HCT116 (cell line): ENCODE results near the gene TRIP10. TPM values are rescaled to one million over a fixed set of nuclear protein-coding genes. Genes with fewer than 3 reads are reported as not detected.

ENCODE experiments used
- ATAC-seq: fragments of 200-7000 bp; cut with Tn5 transposase; 2 replicates; pipeline ENCODE4 v1.9.1; 2020; ENCODE audit warnings: mild to moderate bottlenecking, moderate library complexity
- BruUV-seq: library from RNA; stranded (reverse); fragments of 400-500 nt; replicated peaks from 2 replicates; lab custom pipeline; 2021; lab: Mats Ljungman, UMichigan
- CTCF ChIA-PET: fragments of 300-600 bp; sonication (Branson Sonifier 250); formaldehyde crosslinking; loops from one replicate; lab custom pipeline; 2021; ENCODE audit warnings: antibody characterized with exemption; lab: Charles Lee
- POLR2A ChIA-PET: fragments of 300-600, 350-600 bp; sonication (Branson Sonifier 250); formaldehyde crosslinking; loops from one replicate; lab custom pipeline; 2021; ENCODE audit warnings: antibody characterized with exemption; lab: Charles Lee
- RAD21 ChIA-PET, 2 experiments: fragments of 300-600 bp; sonication (Branson Sonifier 250); formaldehyde crosslinking; loops; one replicate each; lab custom pipeline; 2023; ENCODE audit warnings: low total read pairs in 2 of 2; ENCODE audit not compliant: uncharacterized antibody in 2 of 2, unreplicated experiment in 2 of 2, low non-redundant PET in 1 of 2; lab: Charles Lee
- DNase-seq: peaks from one replicate; pipeline ENCODE4 v3.0.0-alpha.2; 2010; ENCODE audit warnings: low read depth, low spot score
- H2AFZ ChIP-seq: fragments of 200-600 bp; shearing (Covaris generic), sonication (generic); 2 replicates; pipeline ENCODE4 v1.6.1; 2017; ENCODE audit warnings: low read depth, mixed run types, mixed read lengths, antibody characterized with exemption, low read length; ENCODE audit not compliant: poor library complexity, severe bottlenecking
- H3K27ac ChIP-seq: 2 replicates; pipeline ENCODE4 v1.5.1; 2012; ENCODE audit warnings: low read depth, low read length
- H3K27me3 ChIP-seq: fragments of 200-600 bp; sonication (generic); 2 replicates; pipeline ENCODE4 v1.6.1; 2016; ENCODE audit warnings: mixed run types, low read length, mixed read lengths; ENCODE audit not compliant: insufficient read depth
- H3K36me3 ChIP-seq, 2 experiments: fragments of 200-500 bp in 1 of 2; fragments of 200-600 bp in 1 of 2; sonication (Bioruptor generic) in 1 of 2; sonication (generic) in 1 of 2; 2 replicates each; pipeline versions ENCODE4 v1.5.1 to v1.6.1; 2014 to 2016; ENCODE audit warnings: low read length in 2 of 2, inconsistent platforms in 1 of 2, mixed read lengths in 1 of 2, mixed run types in 1 of 2; ENCODE audit not compliant: insufficient read depth in 2 of 2, control insufficient read depth in 1 of 2
- H3K4me1 ChIP-seq, 2 experiments: fragments of 200-600 bp in 1 of 2; sonication (generic) in 1 of 2; 2 replicates each; pipeline versions ENCODE4 v1.5.1 to v1.6.1; 2012 to 2017; ENCODE audit warnings: low read length in 2 of 2, inconsistent platforms in 1 of 2, mild to moderate bottlenecking in 1 of 2, mixed read lengths in 1 of 2, mixed run types in 1 of 2, moderate library complexity in 1 of 2; ENCODE audit not compliant: insufficient read depth in 2 of 2, control insufficient read depth in 1 of 2
- H3K4me2 ChIP-seq: fragments of 200-600 bp; sonication (generic); 2 replicates; pipeline ENCODE4 v1.6.1; 2017; ENCODE audit warnings: mixed run types, low read length, mixed read lengths
- H3K4me3 ChIP-seq, 2 experiments: fragments of 200-600 bp in 1 of 2; sonication (generic) in 1 of 2; replicated peaks in 1 of 2; 2 replicates each; pipeline ENCODE4 v1.5.1; 2011 to 2016; ENCODE audit warnings: low read length in 2 of 2, control low read depth in 1 of 2, low read depth in 1 of 2, mild to moderate bottlenecking in 1 of 2, mixed read lengths in 1 of 2, mixed run types in 1 of 2
- H3K79me2 ChIP-seq: fragments of 200-600 bp; sonication (generic); 2 replicates; pipeline ENCODE4 v1.6.1; 2017; ENCODE audit warnings: mild to moderate bottlenecking, mixed run types, low read length, moderate library complexity, mixed read lengths; ENCODE audit not compliant: insufficient read depth
- H3K9ac ChIP-seq: fragments of 200-600 bp; sonication (generic); 2 replicates; pipeline ENCODE4 v1.6.1; 2016; ENCODE audit warnings: low read length, mixed read lengths
- H3K9me2 ChIP-seq: fragments of 200-600 bp; sonication (generic), shearing (Covaris generic); 2 replicates; pipeline ENCODE4 v1.6.1; 2017; ENCODE audit warnings: mixed run types, mild to moderate bottlenecking, moderate library complexity; ENCODE audit not compliant: insufficient read depth
- H3K9me3 ChIP-seq, 2 experiments: fragments of 200-500 bp in 1 of 2; fragments of 200-600 bp in 1 of 2; sonication (Bioruptor generic) in 1 of 2; sonication (generic) in 1 of 2; 2 replicates each; pipeline ENCODE4 v1.6.1; 2014 to 2017; ENCODE audit warnings: low read length in 2 of 2, mixed read lengths in 2 of 2, inconsistent platforms in 1 of 2, low read depth in 1 of 2, mild to moderate bottlenecking in 1 of 2, mixed run types in 1 of 2, moderate library complexity in 1 of 2; ENCODE audit not compliant: control insufficient read depth in 1 of 2, insufficient read depth in 1 of 2
- H4K20me1 ChIP-seq: fragments of 200-600 bp; sonication (generic), shearing (Covaris generic); 2 replicates; pipeline ENCODE4 v1.6.1; 2017; ENCODE audit warnings: mixed run types, mild to moderate bottlenecking, moderate library complexity; ENCODE audit not compliant: insufficient read depth
- ATF3 ChIP-seq: IDR thresholded peaks from 2 replicates; pipeline ENCODE4 v1.6.1; 2012
- CBX3 ChIP-seq: IDR thresholded peaks from 2 replicates; pipeline ENCODE4 v1.6.1; 2012; ENCODE audit warnings: low read depth
- CTCF ChIP-seq, 3 experiments: fragments of 200-600 bp in 1 of 3; sonication (generic) in 1 of 3; IDR thresholded peaks in 2 of 3; conservative IDR thresholded peaks in 1 of 3; 2 replicates each; pipeline ENCODE4 v1.5.1; 2012 to 2017; ENCODE audit warnings: low read depth in 2 of 3, low read length in 2 of 3, antibody characterized with exemption in 1 of 3, borderline replicate concordance in 1 of 3, control low read depth in 1 of 3, mild to moderate bottlenecking in 1 of 3, mixed read lengths in 1 of 3, mixed run types in 1 of 3, moderate library complexity in 1 of 3; ENCODE audit not compliant: insufficient read depth in 1 of 3
- EGR1 ChIP-seq: IDR thresholded peaks from 2 replicates; pipeline ENCODE4 v1.6.1; 2012; ENCODE audit warnings: low read depth
- EZH2phosphoT487 ChIP-seq: fragments of 200-600 bp; IDR thresholded peaks from 2 replicates; pipeline ENCODE4 v1.6.1; 2018; ENCODE audit warnings: antibody characterized with exemption, borderline replicate concordance
- JUND ChIP-seq: IDR thresholded peaks from 2 replicates; pipeline ENCODE4 v1.6.1; 2012
- POLR2A ChIP-seq: IDR thresholded peaks from 2 replicates; pipeline ENCODE4 v1.7.0; 2011; ENCODE audit warnings: borderline replicate concordance; ENCODE audit not compliant: insufficient read depth, insufficient read length; ENCODE audit errors: extremely low read depth
- POLR2AphosphoS5 ChIP-seq: IDR thresholded peaks from 2 replicates; pipeline ENCODE4 v1.6.1; 2011; ENCODE audit warnings: mild to moderate bottlenecking, low read depth, low read length, moderate library complexity
- RAD21 ChIP-seq: IDR thresholded peaks from 2 replicates; pipeline ENCODE4 v1.6.1; 2012; ENCODE audit warnings: low read depth, mild to moderate bottlenecking
- REST ChIP-seq: IDR thresholded peaks from 2 replicates; pipeline ENCODE4 v1.6.1; 2012; ENCODE audit warnings: low read depth
- SIN3A ChIP-seq: IDR thresholded peaks from 2 replicates; pipeline ENCODE4 v1.6.1; 2012; ENCODE audit warnings: low read depth
- SRF ChIP-seq: IDR thresholded peaks from 2 replicates; pipeline ENCODE4 v1.6.1; 2012; ENCODE audit warnings: low read depth
- TCF7L2 ChIP-seq: IDR thresholded peaks from 2 replicates; pipeline ENCODE4 v1.7.0; 2011; ENCODE audit warnings: borderline replicate concordance, inconsistent platforms; ENCODE audit not compliant: insufficient read depth, insufficient read length; ENCODE audit errors: extremely low read depth
- YY1 ChIP-seq: IDR thresholded peaks from 2 replicates; pipeline ENCODE4 v1.6.1; 2011; ENCODE audit warnings: low read length, low read depth, moderate library complexity, mild to moderate bottlenecking; ENCODE audit not compliant: insufficient replicate concordance; ENCODE audit errors: extremely low read depth
- ZFX ChIP-seq: fragments of 450-650 bp; IDR thresholded peaks from 2 replicates; pipeline ENCODE4 v1.6.1; 2017
- intact Hi-C: fragments of 100-400 bp; cut with micrococcal nuclease; formaldehyde crosslinking; loops from 2 replicates; pipeline ENCODE4 v1.10.0; 2022
- total RNA-seq: library from RNA; stranded (reverse); gene quantifications from one replicate; pipeline ENCODE4 v1.2.1, GENCODE V29; 2021; ENCODE audit not compliant: unreplicated experiment

Gene TRIP10
- total RNA-seq, 1 experiment from 2014 or later = 111 TPM

- no peaks in the 10 kb centered on the region for H3K9me2 ChIP-seq
- intact Hi-C loops = no loop called here
- BruUV-seq = no TSS peak
- H3K79me2 ChIP-seq = no peaks in the 10 kb centered on the region
- no peak overlapping the region for H3K4me3 ChIP-seq
- H3K4me2 ChIP-seq = no peak overlapping the region
- no peak overlapping the region for H3K27ac ChIP-seq
- ATAC-seq (no peak), DNase-seq (no peak)
- ChIA-PET RAD21 (no interaction called here), POLR2A (no interaction called here), CTCF (interaction anchor here (1.2 kb wide), 1 partner anchor 83 kb away, joined by 3 read pairs; no protein-coding TSS in a partner anchor)
- H3K4me1 ChIP-seq = no peaks in the 10 kb centered on the region; a peak in 1 of 4 replicates
- no peak for TF ChIP-seq CTCF (IDR thresholded peaks at IDR 0.05 in 2 of 3, conservative IDR thresholded peaks at IDR 0.05 in 1 of 3; ENCODE audit: borderline replicate concordance in 1 of 3, insufficient read depth in 1 of 3, low read depth in 2 of 3, low read length in 2 of 3)
- TF ChIP-seq POLR2A = no peak
- no peak for TF ChIP-seq SRF
- TF ChIP-seq EZH2phosphoT487 = no peak
- no peak for TF ChIP-seq REST
- no peak for TF ChIP-seq JUND
- no peak for TF ChIP-seq TCF7L2
- no peak for TF ChIP-seq ZFX
- no peak for TF ChIP-seq YY1
- TF ChIP-seq SIN3A = no peak
- no peak for TF ChIP-seq CBX3
- no peak for TF ChIP-seq ATF3
- TF ChIP-seq POLR2AphosphoS5 = no peak
- TF ChIP-seq RAD21 = no peak
- no peak for TF ChIP-seq EGR1
- H4K20me1 ChIP-seq = no peaks in the 10 kb centered on the region
- H3K9me3 ChIP-seq = no peaks in the 10 kb centered on the region
- H2AFZ ChIP-seq = no peak overlapping the region
- no peak overlapping the region for H3K9ac ChIP-seq
- H3K27me3 ChIP-seq = no peaks in the 10 kb centered on the region
- H3K36me3 ChIP-seq = no peaks in the 10 kb centered on the region
Observed at GRCh38 chr19:6779206-6779605, 39.7 kb downstream of the TRIP10 start.
